Gastroesophageal sphincter (tissue), 4 donors: ENCODE measurements around the gene BAMBI. TPM values are rescaled to one million over a fixed set of nuclear protein-coding genes. Genes with fewer than 3 reads are reported as not detected.

Experiments
- ATAC-seq: fragments of 150-250 bp; one replicate; pipeline ENCODE4 v1.9.1; 2016; ENCODE audit warnings: mild to moderate bottlenecking, moderate library complexity
- H3K27ac ChIP-seq, 4 donors: fragments of 200-600 bp; sonication (generic) in 3 of 4; 1 replicate in 3 of 4; 2 replicates in 1 of 4; pipeline ENCODE4 v1.5.1; 2016 to 2019
- H3K27me3 ChIP-seq: fragments of 200-600 bp; sonication (generic); one replicate; pipeline ENCODE4 v1.5.1; 2019
- H3K36me3 ChIP-seq, 2 donors: fragments of 200-600 bp; sonication (generic); one replicate each; pipeline ENCODE4 v1.5.1; 2019; ENCODE audit warnings: control low read depth in 1 of 2
- H3K4me1 ChIP-seq, 3 donors: fragments of 200-600 bp; sonication (generic); 1 replicate in 2 of 3; 2 replicates in 1 of 3; pipeline ENCODE4 v1.5.1; 2016 to 2019; ENCODE audit warnings: control low read depth in 2 of 3
- H3K4me3 ChIP-seq, 2 donors: fragments of 200-600 bp; sonication (generic); one replicate each; pipeline ENCODE4 v1.5.1; 2019; ENCODE audit warnings: mild to moderate bottlenecking in 1 of 2, moderate library complexity in 1 of 2
- H3K9me3 ChIP-seq, 3 donors: fragments of 200-600 bp; sonication (generic); one replicate each; pipeline ENCODE4 v1.5.1; 2017 to 2019; ENCODE audit warnings: control low read depth in 2 of 3
- CTCF ChIP-seq, 4 experiments: fragments of 200-600 bp in 2 of 4; fragments of 450-650 bp in 2 of 4; sonication (generic) in 1 of 4; IDR thresholded peaks; one replicate each; pipeline ENCODE4 v1.5.1; 2017 to 2019; ENCODE audit warnings: antibody characterized with exemption in 4 of 4, mild to moderate bottlenecking in 2 of 4, moderate library complexity in 2 of 4
- EP300 ChIP-seq: sonication (generic); formaldehyde crosslinking; IDR thresholded peaks from one replicate; pipeline ENCODE4 v1.6.1; 2017; ENCODE audit warnings: antibody characterized with exemption, mild to moderate bottlenecking
- POLR2A ChIP-seq, 2 donors: fragments of 450-650 bp; IDR thresholded peaks; one replicate each; pipeline ENCODE4 v1.6.1; 2017; ENCODE audit warnings: antibody characterized with exemption in 2 of 2, mild to moderate bottlenecking in 2 of 2, moderate library complexity in 1 of 2
- POLR2AphosphoS5 ChIP-seq: sonication (generic); formaldehyde crosslinking; IDR thresholded peaks from one replicate; pipeline ENCODE4 v1.6.1; 2017; ENCODE audit warnings: antibody characterized with exemption
- WGBS, 2 donors: methylation state at CpG; one replicate each; pipeline ENCODE4 v1.1.5; 2018; ENCODE audit warnings: low coverage in 1 of 2; 5-methylcytosine and 5-hydroxymethylcytosine counted together
- total RNA-seq, 4 donors: library from RNA; depleted of rRNA; stranded (reverse); fragments of >200 nt; gene quantifications; one replicate each; pipeline ENCODE4 v1.1.0, GENCODE V29; 2016

BAMBI gene
- total RNA-seq, 4 donors from 2014 or later: 5.6 to 6.0 (median 5.8) TPM

- 87 to 94% methylated on average over 3 of the region's 3 CpGs for WGBS, 2 donors
- Histone ChIP-seq H3K4me3 (no peak overlapping the region), H3K36me3 (no peaks in the 10 kb centered on the region), H3K27me3 (peaks cover 14% of the 10 kb centered on the region), H3K4me1 (no peaks in the 10 kb centered on the region), H3K9me3 (no peaks in the 10 kb centered on the region), H3K27ac (no peak overlapping the region)
- TF ChIP-seq CTCF (IDR thresholded peaks at IDR 0.05) (no peak), POLR2A (IDR thresholded peaks at IDR 0.05) (no peak), EP300 (no peak), POLR2AphosphoS5 (no peak)
- ATAC-seq: no peak
Measured at GRCh38 chr10:28711776-28712175, 34.5 kb downstream of the BAMBI start.

GRCh38 chr10:28713626-28714352 lies 36.5 kb downstream of the BAMBI start:
- peaks cover 16% of the 10 kb centered on the region for H3K27me3 ChIP-seq
- no peak overlapping the region for H3K4me3 ChIP-seq
- no peak for ATAC-seq
- no peaks in the 10 kb centered on the region for H3K4me1 ChIP-seq
- H3K9me3 ChIP-seq: no peaks in the 10 kb centered on the region
- no peak overlapping the region for H3K27ac ChIP-seq
- 87 to 91% methylated on average over 4 to 7 of the region's 10 CpGs for WGBS, 2 donors
- no peak for TF ChIP-seq CTCF (IDR thresholded peaks at IDR 0.05)
- no peak for TF ChIP-seq POLR2A (IDR thresholded peaks at IDR 0.05)
- no peak for TF ChIP-seq EP300
- TF ChIP-seq POLR2AphosphoS5: no peak
- H3K36me3 ChIP-seq: no peaks in the 10 kb centered on the region

- Histone ChIP-seq H3K9me3 (no peaks in the 10 kb centered on the region), H3K27ac (no peak overlapping the region), H3K27me3 (peaks cover 21% of the 10 kb centered on the region), H3K4me3 (no peak overlapping the region), H3K4me1 (no peaks in the 10 kb centered on the region), H3K36me3 (no peaks in the 10 kb centered on the region)
- 77 to 83% methylated on average over 6 to 7 of the region's 7 CpGs for WGBS, 2 donors
- no peak for TF ChIP-seq EP300
- no peak for TF ChIP-seq POLR2AphosphoS5
- no peak for TF ChIP-seq POLR2A (IDR thresholded peaks at IDR 0.05)
- TF ChIP-seq CTCF (IDR thresholded peaks at IDR 0.05): no peak
- no peak for ATAC-seq
Measured at GRCh38 chr10:28714401-28715053, 37.2 kb downstream of the BAMBI start.

GRCh38 chr10:28715246-28715645 lies 37.9 kb downstream of the BAMBI start:
- no peaks in the 10 kb centered on the region for H3K36me3 ChIP-seq
- no peaks in the 10 kb centered on the region for H3K9me3 ChIP-seq
- TF ChIP-seq POLR2AphosphoS5 (no peak), EP300 (no peak), POLR2A (IDR thresholded peaks at IDR 0.05) (no peak)
- H3K27ac ChIP-seq: no peak overlapping the region
- H3K27me3 ChIP-seq: peaks cover 23% of the 10 kb centered on the region
- H3K4me1 ChIP-seq: no peaks in the 10 kb centered on the region
- no peak for ATAC-seq
- WGBS, 2 donors: 66 to 67% methylated on average over 4 of the region's 4 CpGs
- no peak overlapping the region for H3K4me3 ChIP-seq

- H3K27me3 ChIP-seq: peaks cover 28% of the 10 kb centered on the region
- no peaks in the 10 kb centered on the region for H3K36me3 ChIP-seq
- H3K4me1 ChIP-seq: no peaks in the 10 kb centered on the region
- TF ChIP-seq POLR2A (IDR thresholded peaks at IDR 0.05) (no peak), CTCF (IDR thresholded peaks at IDR 0.05) (no peak), POLR2AphosphoS5 (no peak), EP300 (no peak)
- WGBS, 2 donors: 69 to 100% methylated on average over 1 to 2 of the region's 2 CpGs
- no peak overlapping the region for H3K4me3 ChIP-seq
- no peak for ATAC-seq
- H3K9me3 ChIP-seq: no peaks in the 10 kb centered on the region
- H3K27ac ChIP-seq: no peak overlapping the region
Measured at GRCh38 chr10:28715757-28716156, 38.4 kb downstream of the BAMBI start.
